ENCODE data around the gene DDA1. TPM values are rescaled to one million over a fixed set of nuclear protein-coding genes. Genes with fewer than 3 reads are reported as not detected.

DDA1 gene
- total and polyA plus RNA-seq, 2 of the 13 experiments (the other 11 are each of a cell fraction or from before 2014, with no cell fraction given): 24.5 to 26.0 TPM

GRCh38 chr19:17358395-17358794, 49.0 kb downstream of the DDA1 start:
- BruUV-seq (replicated peaks): no TSS peak
- DNase-seq (ENCODE audit: low spot score): no peak
- FAIRE-seq: no peak
- H3K27me3 ChIP-seq (ENCODE audit: control insufficient read depth in 1 of 2, insufficient read depth in 2 of 2, low read length in 2 of 2): peaks cover 3 to 11% of the 10 kb centered on the region in 2 experiments; a peak in 3 of 5 replicates
- no peak overlapping the region for H2AFZ ChIP-seq (ENCODE audit: low read length)
- in situ Hi-C loops (cut with HindIII; ENCODE audit: extremely low pct_ligation_motif_present, low pct_unique_long_range_greater_than_20kb): no loop called here
- no peaks in the 10 kb centered on the region for H3K9me3 ChIP-seq (ENCODE audit: low read length)
- 33% methylated on average over 4 of the region's 7 CpGs for WGBS (ENCODE audit: low lambda C conversion rate)
- no peak overlapping the region for H3K4me3 ChIP-seq (replicated peaks in 1 of 3; ENCODE audit: insufficient read depth in 1 of 3, low read depth in 2 of 3, low read length in 3 of 3)
- H3K27ac ChIP-seq (ENCODE audit: extremely low read length, insufficient read depth, low read length): no peak overlapping the region
- intact Hi-C loops (cut with micrococcal nuclease; ENCODE audit: unreplicated experiment): no loop called here
- CTCF ChIA-PET (ENCODE audit: low intra/inter-chr PET ratio, low total read pairs): no interaction called here
- no peaks in the 10 kb centered on the region for H3K79me2 ChIP-seq (ENCODE audit: insufficient read depth, low read length)
- no peaks in the 10 kb centered on the region for H4K20me1 ChIP-seq (ENCODE audit: insufficient read depth, low read length)
- H3K4me2 ChIP-seq (ENCODE audit: low read depth, low read length): no peak overlapping the region; the same call in 1 of the 2 replicates
- peaks cover 24% of the 10 kb centered on the region for H3K4me1 ChIP-seq (ENCODE audit: insufficient read depth, low read length)
- POLR2A ChIA-PET: no interaction called here
- no peaks in the 10 kb centered on the region for H3K36me3 ChIP-seq (replicated peaks in 1 of 2; ENCODE audit: control insufficient read depth in 1 of 2, insufficient read depth in 2 of 2, low read length in 2 of 2)
- no peak overlapping the region for H3K9ac ChIP-seq (ENCODE audit: insufficient read depth, low read depth, low read length)
- 0 out of 3 replicates have a peak, but pooled peaks have one; percentile 41 for ATAC-seq
- TF ChIP-seq SIX1 (CRISPR knock-in tag; IDR thresholded peaks at IDR 0.05; ENCODE audit: borderline replicate concordance): no peak
- TF ChIP-seq ZBTB34 (CRISPR knock-in tag; IDR thresholded peaks at IDR 0.05): no peak
- no peak for TF ChIP-seq JARID2 (CRISPR knock-in tag; IDR thresholded peaks at IDR 0.05; ENCODE audit: insufficient replicate concordance)
- no peak for TF ChIP-seq ZNF562 (CRISPR knock-in tag; IDR thresholded peaks at IDR 0.05; ENCODE audit: borderline replicate concordance)
- TF ChIP-seq EZH2 (conservative IDR thresholded peaks at IDR 0.05; ENCODE audit: low read depth, low read length): no peak
- no peak for TF ChIP-seq ZBTB4 (CRISPR knock-in tag; IDR thresholded peaks at IDR 0.05; ENCODE audit: borderline replicate concordance)
- no peak for TF ChIP-seq PLSCR1 (CRISPR knock-in tag; IDR thresholded peaks at IDR 0.05; ENCODE audit: borderline replicate concordance)
- no peak for TF ChIP-seq RBFOX2 (IDR thresholded peaks at IDR 0.05; ENCODE audit: low read depth, low read length)
- TF ChIP-seq MIXL1 (CRISPR knock-in tag; IDR thresholded peaks at IDR 0.05): no peak
- no peak for TF ChIP-seq KIAA2018 (CRISPR knock-in tag; IDR thresholded peaks at IDR 0.05; ENCODE audit: borderline replicate concordance)
- TF ChIP-seq SP140L (CRISPR knock-in tag; IDR thresholded peaks at IDR 0.05; ENCODE audit: borderline replicate concordance): no peak
